Measurements from ENCODE around the gene BCAR3. TPM values are rescaled to one million over a fixed set of nuclear protein-coding genes. Genes with fewer than 3 reads are reported as not detected.
A peak's percentile ranks its signal among the peaks of the same experiment; 100 is the strongest.

The BCAR3 gene
- total RNA-seq, 4 donors from 2014 or later, result 17.1 to 25.0 (median 22.9) TPM

DNA sequence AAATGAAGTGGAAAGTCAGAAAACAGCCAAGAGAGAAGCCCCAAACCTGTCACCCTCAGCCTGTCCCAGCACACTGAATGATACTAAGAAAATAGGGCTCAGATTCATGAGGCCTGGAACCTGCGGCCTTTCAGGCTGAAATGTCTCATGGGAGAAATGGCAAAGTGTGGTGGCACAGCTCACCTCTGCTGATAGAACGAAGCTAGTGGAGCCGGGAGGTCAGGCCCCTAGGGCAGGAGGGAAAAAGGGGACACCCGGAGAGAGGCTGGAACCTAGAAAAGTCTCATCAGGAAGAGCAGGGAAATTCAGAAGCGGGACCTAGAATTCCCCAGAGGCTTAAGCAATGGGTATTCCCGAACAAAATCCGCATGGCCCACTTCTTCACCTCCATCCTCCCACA is 107.1 kb downstream of the BCAR3 start:
- in situ Hi-C loops (cut with MboI; ENCODE audit: low sequenced_read_pairs in 4 of 4), result no loop called here
- Histone ChIP-seq H3K27ac (peak overlapping the region; percentile 74 to 94 (median 90)), H3K4me3 (no peak overlapping the region), H3K4me1 (peaks cover 58 to 64% of the 10 kb centered on the region in 2 donors), H3K9me3 (no peaks in the 10 kb centered on the region), H3K36me3 (peaks cover 0 to 23% of the 10 kb centered on the region in 2 donors), H3K27me3 (no peaks in the 10 kb centered on the region)
- intact Hi-C loops (cut with DNase I; ENCODE audit: low total_unique reads), result no loop called here
- ATAC-seq (no peak), DNase-seq (no peak)
- TF ChIP-seq, protein P1, sequence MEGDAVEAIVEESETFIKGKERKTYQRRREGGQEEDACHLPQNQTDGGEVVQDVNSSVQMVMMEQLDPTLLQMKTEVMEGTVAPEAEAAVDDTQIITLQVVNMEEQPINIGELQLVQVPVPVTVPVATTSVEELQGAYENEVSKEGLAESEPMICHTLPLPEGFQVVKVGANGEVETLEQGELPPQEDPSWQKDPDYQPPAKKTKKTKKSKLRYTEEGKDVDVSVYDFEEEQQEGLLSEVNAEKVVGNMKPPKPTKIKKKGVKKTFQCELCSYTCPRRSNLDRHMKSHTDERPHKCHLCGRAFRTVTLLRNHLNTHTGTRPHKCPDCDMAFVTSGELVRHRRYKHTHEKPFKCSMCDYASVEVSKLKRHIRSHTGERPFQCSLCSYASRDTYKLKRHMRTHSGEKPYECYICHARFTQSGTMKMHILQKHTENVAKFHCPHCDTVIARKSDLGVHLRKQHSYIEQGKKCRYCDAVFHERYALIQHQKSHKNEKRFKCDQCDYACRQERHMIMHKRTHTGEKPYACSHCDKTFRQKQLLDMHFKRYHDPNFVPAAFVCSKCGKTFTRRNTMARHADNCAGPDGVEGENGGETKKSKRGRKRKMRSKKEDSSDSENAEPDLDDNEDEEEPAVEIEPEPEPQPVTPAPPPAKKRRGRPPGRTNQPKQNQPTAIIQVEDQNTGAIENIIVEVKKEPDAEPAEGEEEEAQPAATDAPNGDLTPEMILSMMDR (IDR thresholded peaks at IDR 0.05 in 4 of 5, conservative IDR thresholded peaks at IDR 0.05 in 1 of 5), result no peak
- TF ChIP-seq POLR2A (IDR thresholded peaks at IDR 0.05), result no peak

DNA sequence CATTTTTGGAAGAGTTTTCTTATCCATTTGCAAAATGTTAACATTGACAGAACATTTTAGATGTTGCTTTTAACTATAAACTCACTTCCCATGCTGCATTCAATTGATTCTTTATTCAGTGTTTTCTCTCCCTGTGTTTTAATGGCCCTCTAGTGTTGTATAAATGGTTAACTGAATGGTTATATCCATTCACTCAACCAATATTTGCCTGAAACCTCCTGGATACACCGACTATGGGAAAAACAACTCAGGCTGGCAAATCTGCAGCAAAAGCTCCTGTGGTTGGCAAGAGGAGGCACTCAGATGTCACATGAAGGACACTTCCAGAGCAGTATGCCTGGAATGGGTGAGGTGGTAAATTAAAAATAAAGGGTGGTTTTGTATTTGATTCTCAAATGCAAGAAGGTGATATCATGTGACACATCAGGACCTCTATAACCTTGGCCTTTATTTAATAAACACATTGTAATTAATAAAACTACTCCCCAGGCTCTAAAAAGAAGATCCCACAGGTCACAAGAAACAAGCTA is 107.6 kb downstream of the BCAR3 start:
- intact Hi-C loops (cut with DNase I; ENCODE audit: low total_unique reads), result no loop called here
- TF ChIP-seq POLR2A (IDR thresholded peaks at IDR 0.05), result no peak
- TF ChIP-seq, protein P1 (IDR thresholded peaks at IDR 0.05 in 4 of 5, conservative IDR thresholded peaks at IDR 0.05 in 1 of 5), result no peak
- H3K36me3 ChIP-seq, result peaks cover 0 to 23% of the 10 kb centered on the region in 2 donors
- H3K4me1 ChIP-seq, result peaks cover 53 to 59% of the 10 kb centered on the region in 2 donors
- H3K4me3 ChIP-seq, result no peak overlapping the region
- DNase-seq (no peak), ATAC-seq (peak; percentile 52 to 55)
- peak overlapping the region; percentile 74 to 94 (median 90) for H3K27ac ChIP-seq
- H3K27me3 ChIP-seq, result no peaks in the 10 kb centered on the region
- in situ Hi-C loops (cut with MboI; ENCODE audit: low sequenced_read_pairs in 4 of 4), result no loop called here
- H3K9me3 ChIP-seq, result no peaks in the 10 kb centered on the region

DNA sequence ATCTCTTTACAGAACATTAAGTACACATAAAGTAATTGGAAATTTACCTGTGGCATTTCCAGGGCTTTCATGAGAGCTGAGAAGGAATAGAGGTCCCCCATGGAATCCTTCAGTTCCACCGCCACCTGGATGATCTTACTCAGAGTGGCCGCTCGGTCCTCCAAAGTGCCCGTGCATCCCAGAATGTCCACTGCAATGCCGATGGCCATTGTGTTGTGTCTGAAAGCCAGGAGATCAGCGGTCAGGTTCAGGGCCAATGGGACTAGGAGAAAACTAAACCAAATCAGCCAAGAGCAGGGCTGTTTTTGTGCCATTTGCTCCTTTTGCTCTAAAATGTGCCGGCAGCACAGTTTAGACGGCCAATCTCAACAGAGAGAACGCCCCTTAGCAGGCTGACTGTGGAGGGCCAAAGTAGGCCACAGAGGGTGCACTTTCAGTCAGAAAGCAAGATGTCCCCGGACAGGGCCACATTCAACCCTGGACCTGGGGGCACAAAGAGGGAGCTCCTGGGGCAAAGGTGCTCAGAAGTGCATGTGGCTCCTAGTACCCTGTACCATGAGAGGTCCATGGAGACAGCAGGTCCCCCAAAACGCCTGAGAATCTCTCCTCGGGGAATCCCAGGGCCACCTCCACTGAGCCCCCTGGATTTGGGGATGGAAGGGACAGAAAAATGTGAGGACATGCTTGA is 109.9 kb downstream of the BCAR3 start:
- H3K27ac ChIP-seq, result peak overlapping the region; percentile 73 to 94 (median 87)
- DNase-seq, result no peak
- ATAC-seq, result no peak
- peaks cover 45% of the 10 kb centered on the region in 2 donors for H3K4me1 ChIP-seq
- TF ChIP-seq, protein P1 (IDR thresholded peaks at IDR 0.05 in 4 of 5, conservative IDR thresholded peaks at IDR 0.05 in 1 of 5), result no peak
- TF ChIP-seq POLR2A (IDR thresholded peaks at IDR 0.05), result no peak
- H3K9me3 ChIP-seq, result no peaks in the 10 kb centered on the region
- intact Hi-C loops (cut with DNase I; ENCODE audit: low total_unique reads) (no loop called here), in situ Hi-C loops (cut with MboI; ENCODE audit: low sequenced_read_pairs in 4 of 4) (no loop called here)
- no peaks in the 10 kb centered on the region for H3K27me3 ChIP-seq
- peaks cover 0 to 23% of the 10 kb centered on the region in 2 donors for H3K36me3 ChIP-seq
- H3K4me3 ChIP-seq, result no peak overlapping the region

DNA sequence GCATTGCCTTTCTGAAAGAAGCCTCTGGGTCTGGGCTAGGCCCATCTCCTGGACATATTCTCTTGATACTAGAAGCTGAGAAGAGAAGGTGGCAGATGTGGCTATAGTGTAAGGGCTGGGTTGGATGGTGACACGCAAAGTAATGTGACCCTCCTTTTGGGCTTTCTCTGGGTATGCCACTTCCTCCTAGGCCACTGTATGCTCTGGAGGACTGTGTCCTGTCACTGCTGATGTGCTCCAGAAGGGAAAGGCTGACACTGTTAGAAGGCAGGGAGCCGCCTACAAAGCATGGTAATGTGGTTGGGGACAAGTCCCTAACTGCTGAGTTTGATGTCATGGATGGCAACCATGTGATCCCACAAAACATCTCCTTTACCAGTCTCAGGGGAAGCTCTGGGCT is 112.1 kb downstream of the BCAR3 start:
- ATAC-seq, result no peak
- peak overlapping the region; percentile 73 to 94 (median 87) for H3K27ac ChIP-seq
- in situ Hi-C loops (cut with MboI; ENCODE audit: low sequenced_read_pairs in 4 of 4) (no loop called here), intact Hi-C loops (cut with DNase I; ENCODE audit: low total_unique reads) (loop anchor here (5.0 kb wide), 2 partner anchors 38 to 122 kb away; partner anchors contain the start of gene FNBP1L)
- no peaks in the 10 kb centered on the region for H3K27me3 ChIP-seq
- H3K4me1 ChIP-seq, result peaks cover 29 to 32% of the 10 kb centered on the region in 2 donors
- H3K9me3 ChIP-seq, result no peaks in the 10 kb centered on the region
- no peak for TF ChIP-seq POLR2A (IDR thresholded peaks at IDR 0.05)
- TF ChIP-seq, protein P1 (IDR thresholded peaks at IDR 0.05 in 4 of 5, conservative IDR thresholded peaks at IDR 0.05 in 1 of 5), result no peak
- H3K4me3 ChIP-seq, result no peak overlapping the region
- H3K36me3 ChIP-seq, result peaks cover 0 to 34% of the 10 kb centered on the region in 2 donors
- no peak for DNase-seq

All from gastrocnemius medialis (tissue), 4 donors.